OCI-LY7 (cell line): ENCODE data around the gene MORN5. TPM values are rescaled to one million over a fixed set of nuclear protein-coding genes. Genes with fewer than 3 reads are reported as not detected.

Source experiments
- BruUV-seq: library from RNA; stranded (reverse); fragments of 400-500 nt; replicated peaks from 2 replicates; lab custom pipeline; 2021; lab: Mats Ljungman, UMichigan
- CTCF ChIA-PET: fragments of 300-600 bp; sonication (Branson Sonifier 250); formaldehyde crosslinking; loops from one replicate; lab custom pipeline; 2022; ENCODE audit warnings: antibody characterized with exemption; ENCODE audit not compliant: unreplicated experiment; lab: Charles Lee
- POLR2A ChIA-PET: fragments of 300-600 bp; sonication (Branson Sonifier 250); formaldehyde crosslinking; loops from one replicate; lab custom pipeline; 2022; ENCODE audit warnings: antibody characterized with exemption; lab: Charles Lee
- DNase-seq: peaks from one replicate; pipeline ENCODE4 v3.0.0-alpha.2; 2015; ENCODE audit warnings: low spot score
- H2AFZ ChIP-seq: fragments of 200-600 bp; sonication (generic), shearing (Covaris generic); 2 replicates; pipeline ENCODE4 v1.6.1; 2014; ENCODE audit warnings: mild to moderate bottlenecking, antibody characterized with exemption, low read length, moderate library complexity
- H3K27ac ChIP-seq: fragments of 200-600 bp; sonication (generic); 2 replicates; pipeline ENCODE4 v1.5.1; 2014; ENCODE audit warnings: mixed run types, low read depth, mild to moderate bottlenecking, moderate library complexity, low read length, inconsistent platforms; ENCODE audit not compliant: poor library complexity, severe bottlenecking
- H3K36me3 ChIP-seq: fragments of 200-600 bp; sonication (generic); 2 replicates; pipeline ENCODE4 v1.6.1; 2014; ENCODE audit warnings: mild to moderate bottlenecking, antibody characterized with exemption, low read length, moderate library complexity, mixed read lengths; ENCODE audit not compliant: insufficient read depth
- H3K4me1 ChIP-seq: fragments of 200-600 bp; sonication (generic); 2 replicates; pipeline ENCODE4 v1.5.1; 2014; ENCODE audit warnings: mild to moderate bottlenecking, low read length; ENCODE audit not compliant: insufficient read depth, poor library complexity, severe bottlenecking
- H3K4me2 ChIP-seq: fragments of 200-600 bp; sonication (generic); 2 replicates; pipeline ENCODE4 v1.6.1; 2014; ENCODE audit warnings: mild to moderate bottlenecking, low read length
- H3K4me3 ChIP-seq: fragments of 200-600 bp; sonication (generic); 2 replicates; pipeline ENCODE4 v1.5.1; 2014; ENCODE audit warnings: mild to moderate bottlenecking, low read depth, low read length; ENCODE audit not compliant: poor library complexity, severe bottlenecking
- H3K79me2 ChIP-seq: fragments of 200-600 bp; sonication (generic); 2 replicates; pipeline ENCODE4 v1.6.1; 2016; ENCODE audit warnings: low read depth, mild to moderate bottlenecking, low read length, moderate library complexity, mixed read lengths; ENCODE audit not compliant: insufficient read depth
- H3K9me2 ChIP-seq: fragments of 200-600 bp; sonication (generic); 2 replicates; pipeline ENCODE4 v1.6.1; 2016; ENCODE audit warnings: mild to moderate bottlenecking, low read length, mixed read lengths; ENCODE audit not compliant: insufficient read depth
- H3K9me3 ChIP-seq: fragments of 200-600 bp; sonication (generic); 2 replicates; pipeline ENCODE4 v1.6.1; 2014; ENCODE audit warnings: mild to moderate bottlenecking, mixed run types, low read length, mixed read lengths
- H4K20me1 ChIP-seq: fragments of 200-600 bp; sonication (generic); 2 replicates; pipeline ENCODE4 v1.6.1; 2014; ENCODE audit warnings: mild to moderate bottlenecking, antibody characterized with exemption, low read length, moderate library complexity, mixed read lengths; ENCODE audit not compliant: insufficient read depth
- EZH2phosphoT487 ChIP-seq: fragments of 200-600 bp; sonication (generic); IDR thresholded peaks from 2 replicates; pipeline ENCODE4 v1.6.1; 2018; ENCODE audit warnings: low read depth, borderline replicate concordance, mild to moderate bottlenecking, mixed run types, antibody characterized with exemption, low read length, moderate library complexity, mixed read lengths
- intact Hi-C: fragments of 100-400 bp; cut with micrococcal nuclease; formaldehyde crosslinking; loops from one replicate; pipeline ENCODE4 v1.10.0; 2022; ENCODE audit not compliant: unreplicated experiment
- total RNA-seq, 2 experiments: library from RNA; depleted of rRNA in 1 of 2; stranded (reverse); fragments of >200 nt in 1 of 2; shearing (Covaris generic) in 1 of 2; gene quantifications; 2 replicates each; pipeline ENCODE4 v1.2.3, GENCODE V29; 2014 to 2022
- TF ChIP-seq, protein P1 (sequence below): fragments of 200-600 bp; sonication (generic); conservative IDR thresholded peaks from 2 replicates; pipeline ENCODE4 v1.5.1; 2014; ENCODE audit warnings: mild to moderate bottlenecking, antibody characterized with exemption, low read length, moderate library complexity, mixed read lengths

The MORN5 gene
- total RNA-seq, 2 experiments from 2014 or later, result not detected

- ChIA-PET POLR2A (interaction anchor here (0.8 kb wide), 1 partner anchor 35 kb away, joined by 4 read pairs; no protein-coding TSS in a partner anchor), CTCF (interaction anchor here (0.6 to 2.1 kb wide), 3 partner anchors 8 to 225 kb away, joined by 3 to 9 read pairs (median 7); no protein-coding TSS in a partner anchor)
- H3K9me2 ChIP-seq, result no peaks in the 10 kb centered on the region
- DNase-seq, result peak; percentile 73
- H3K27ac ChIP-seq, result no peak overlapping the region
- no peaks in the 10 kb centered on the region for H4K20me1 ChIP-seq
- intact Hi-C loops, result loop anchor here (1.0 to 5.0 kb wide), 2 partner anchors 24 to 329 kb away; no protein-coding TSS in a partner anchor
- no peak overlapping the region for H2AFZ ChIP-seq
- BruUV-seq, result no TSS peak
- no peaks in the 10 kb centered on the region for H3K36me3 ChIP-seq
- H3K4me3 ChIP-seq, result no peak overlapping the region
- H3K79me2 ChIP-seq, result no peaks in the 10 kb centered on the region
- no peak overlapping the region for H3K4me2 ChIP-seq
- TF ChIP-seq EZH2phosphoT487, result no peak
- TF ChIP-seq, protein P1, sequence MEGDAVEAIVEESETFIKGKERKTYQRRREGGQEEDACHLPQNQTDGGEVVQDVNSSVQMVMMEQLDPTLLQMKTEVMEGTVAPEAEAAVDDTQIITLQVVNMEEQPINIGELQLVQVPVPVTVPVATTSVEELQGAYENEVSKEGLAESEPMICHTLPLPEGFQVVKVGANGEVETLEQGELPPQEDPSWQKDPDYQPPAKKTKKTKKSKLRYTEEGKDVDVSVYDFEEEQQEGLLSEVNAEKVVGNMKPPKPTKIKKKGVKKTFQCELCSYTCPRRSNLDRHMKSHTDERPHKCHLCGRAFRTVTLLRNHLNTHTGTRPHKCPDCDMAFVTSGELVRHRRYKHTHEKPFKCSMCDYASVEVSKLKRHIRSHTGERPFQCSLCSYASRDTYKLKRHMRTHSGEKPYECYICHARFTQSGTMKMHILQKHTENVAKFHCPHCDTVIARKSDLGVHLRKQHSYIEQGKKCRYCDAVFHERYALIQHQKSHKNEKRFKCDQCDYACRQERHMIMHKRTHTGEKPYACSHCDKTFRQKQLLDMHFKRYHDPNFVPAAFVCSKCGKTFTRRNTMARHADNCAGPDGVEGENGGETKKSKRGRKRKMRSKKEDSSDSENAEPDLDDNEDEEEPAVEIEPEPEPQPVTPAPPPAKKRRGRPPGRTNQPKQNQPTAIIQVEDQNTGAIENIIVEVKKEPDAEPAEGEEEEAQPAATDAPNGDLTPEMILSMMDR, result peak; percentile 99
- H3K9me3 ChIP-seq, result no peaks in the 10 kb centered on the region
- H3K4me1 ChIP-seq, result peaks cover 5% of the 10 kb centered on the region
These were observed 36.6 kb upstream of the MORN5 start for GRCh38 chr9:122122903-122123632.

DNA sequence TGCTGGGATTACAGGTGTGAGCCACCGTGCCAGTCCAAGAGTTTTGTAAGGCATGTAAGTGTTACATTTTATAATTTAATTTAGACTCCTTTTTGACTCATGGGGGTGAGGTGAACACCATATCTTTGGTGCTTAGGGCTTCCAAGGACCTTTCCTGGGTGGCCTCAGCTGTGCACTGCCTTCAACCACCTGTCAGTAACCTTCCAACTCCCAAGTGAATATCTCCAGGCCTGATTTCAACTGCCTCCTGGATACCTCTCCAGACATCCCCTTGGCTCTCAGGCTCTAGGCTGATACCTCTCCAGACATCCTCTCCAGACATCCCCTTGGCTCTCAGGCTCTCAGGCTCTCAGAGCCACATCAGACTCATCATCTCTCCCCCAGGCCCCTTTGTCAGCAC is 35.7 kb upstream of the MORN5 start:
- TF ChIP-seq, protein P1, result no peak
- TF ChIP-seq EZH2phosphoT487, result no peak
- ChIA-PET POLR2A (interaction anchor here (1.6 kb wide), 1 partner anchor 227 kb away, joined by 5 read pairs; no protein-coding TSS in a partner anchor), CTCF (interaction anchor here (1.5 to 2.5 kb wide), 3 partner anchors 25 to 226 kb away, joined by 7 to 26 read pairs (median 10); no protein-coding TSS in a partner anchor)
- no peak overlapping the region for H3K27ac ChIP-seq
- no peaks in the 10 kb centered on the region for H3K9me2 ChIP-seq
- BruUV-seq, result no TSS peak
- DNase-seq, result no peak
- intact Hi-C loops, result loop anchor here (5.0 kb wide), 1 partner anchor 328 kb away; no protein-coding TSS in a partner anchor
- no peaks in the 10 kb centered on the region for H3K79me2 ChIP-seq
- peaks cover 5% of the 10 kb centered on the region for H3K4me1 ChIP-seq
- H2AFZ ChIP-seq, result no peak overlapping the region
- no peak overlapping the region for H3K4me3 ChIP-seq
- no peaks in the 10 kb centered on the region for H3K36me3 ChIP-seq
- no peak overlapping the region for H3K4me2 ChIP-seq
- H4K20me1 ChIP-seq, result no peaks in the 10 kb centered on the region
- no peaks in the 10 kb centered on the region for H3K9me3 ChIP-seq
